ENCODE data around the gene TMEM132D. TPM values are rescaled to one million over a fixed set of nuclear protein-coding genes. Genes with fewer than 3 reads are reported as not detected.

Gene TMEM132D
- total and polyA plus RNA-seq, 4 donors: 0.06 to 0.20 (median 0.13) TPM

- peaks cover 0 to 16% (median 2%) of the 10 kb centered on the region in 5 donors for H3K4me1 ChIP-seq (ENCODE audit: control insufficient read depth in 5 of 5, insufficient read depth in 5 of 5, low read length in 5 of 5)
- WGBS, 2 donors: 39 to 50% methylated on average over 5 of the region's 5 CpGs
- no peaks in the 10 kb centered on the region for H3K27me3 ChIP-seq (ENCODE audit: control insufficient read depth in 3 of 3, insufficient read depth in 3 of 3, low read length in 2 of 3)
- no peak overlapping the region for H3K9ac ChIP-seq (ENCODE audit: insufficient read depth in 1 of 2, low read length in 2 of 2)
- ATAC-seq (ENCODE audit: insufficient read depth, low FRiP score) (no peak), DNase-seq (peak in 2 of 3 donors; percentile 4 to 26)
- H3K36me3 ChIP-seq (ENCODE audit: control insufficient read depth in 4 of 4, insufficient read depth in 4 of 4, low read length in 4 of 4): no peaks in the 10 kb centered on the region
- peaks cover 0 to 3% (median under 1%) of the 10 kb centered on the region in 4 donors for H3K9me3 ChIP-seq (ENCODE audit: control insufficient read depth in 4 of 4, insufficient read depth in 3 of 4, low read length in 3 of 4)
- H3K4me3 ChIP-seq: no peak overlapping the region
- TF ChIP-seq CTCF (IDR thresholded peaks at IDR 0.05; ENCODE audit: control extremely low read depth, extremely low read depth): no peak
- H3K27ac ChIP-seq (ENCODE audit: low read depth in 1 of 2, low read length in 1 of 2): no peak overlapping the region
Observed at GRCh38 chr12:129607756-129608155, 296.1 kb downstream of the TMEM132D start.

GRCh38 chr12:129607301-129607700 lies 296.5 kb downstream of the TMEM132D start:
- Histone ChIP-seq H3K4me1 (ENCODE audit: control insufficient read depth in 5 of 5, insufficient read depth in 5 of 5, low read length in 5 of 5) (peaks cover 0 to 16% (median 2%) of the 10 kb centered on the region in 5 donors), H3K4me3 (no peak overlapping the region), H3K27ac (ENCODE audit: low read depth in 1 of 2, low read length in 1 of 2) (no peak overlapping the region), H3K9me3 (ENCODE audit: control insufficient read depth in 4 of 4, insufficient read depth in 3 of 4, low read length in 3 of 4) (peaks cover 0 to 3% (median 1%) of the 10 kb centered on the region in 4 donors), H3K9ac (ENCODE audit: insufficient read depth in 1 of 2, low read length in 2 of 2) (no peak overlapping the region), H3K36me3 (ENCODE audit: control insufficient read depth in 4 of 4, insufficient read depth in 4 of 4, low read length in 4 of 4) (no peaks in the 10 kb centered on the region), H3K27me3 (ENCODE audit: control insufficient read depth in 3 of 3, insufficient read depth in 3 of 3, low read length in 2 of 3) (no peaks in the 10 kb centered on the region)
- ATAC-seq (ENCODE audit: insufficient read depth, low FRiP score): peak; percentile 47
- no peak for TF ChIP-seq CTCF (IDR thresholded peaks at IDR 0.05; ENCODE audit: control extremely low read depth, extremely low read depth)
- WGBS, 2 donors: 33 to 38% methylated on average over 7 of the region's 7 CpGs
- peak in 1 of 3 donors; percentile 3 for DNase-seq

- Histone ChIP-seq H3K9me3 (ENCODE audit: control insufficient read depth in 4 of 4, insufficient read depth in 3 of 4, low read length in 3 of 4) (peaks cover 0 to 3% (median 1%) of the 10 kb centered on the region in 4 donors), H3K27ac (ENCODE audit: low read depth in 1 of 2, low read length in 1 of 2) (no peak overlapping the region), H3K4me1 (ENCODE audit: control insufficient read depth in 5 of 5, insufficient read depth in 5 of 5, low read length in 5 of 5) (peaks cover 0 to 16% (median 2%) of the 10 kb centered on the region in 5 donors), H3K36me3 (ENCODE audit: control insufficient read depth in 4 of 4, insufficient read depth in 4 of 4, low read length in 4 of 4) (no peaks in the 10 kb centered on the region), H3K27me3 (ENCODE audit: control insufficient read depth in 3 of 3, insufficient read depth in 3 of 3, low read length in 2 of 3) (no peaks in the 10 kb centered on the region), H3K9ac (ENCODE audit: insufficient read depth in 1 of 2, low read length in 2 of 2) (no peak overlapping the region), H3K4me3 (no peak overlapping the region)
- ATAC-seq (ENCODE audit: insufficient read depth, low FRiP score): no peak
- 93% methylated on average over 7 of the region's 7 CpGs for WGBS, 2 donors
- no peak for DNase-seq
- no peak for TF ChIP-seq CTCF (IDR thresholded peaks at IDR 0.05; ENCODE audit: control extremely low read depth, extremely low read depth)
Observed at GRCh38 chr12:129606239-129606638, 297.6 kb downstream of the TMEM132D start.

GRCh38 chr12:129605666-129606065 lies 298.2 kb downstream of the TMEM132D start:
- 60 to 61% methylated on average over 2 of the region's 2 CpGs for WGBS, 2 donors
- TF ChIP-seq CTCF (IDR thresholded peaks at IDR 0.05; ENCODE audit: control extremely low read depth, extremely low read depth): no peak
- DNase-seq: peak in 1 of 3 donors; percentile 5
- Histone ChIP-seq H3K4me3 (no peak overlapping the region), H3K9ac (ENCODE audit: insufficient read depth in 1 of 2, low read length in 2 of 2) (no peak overlapping the region), H3K27me3 (ENCODE audit: control insufficient read depth in 3 of 3, insufficient read depth in 3 of 3, low read length in 2 of 3) (no peaks in the 10 kb centered on the region), H3K9me3 (ENCODE audit: control insufficient read depth in 4 of 4, insufficient read depth in 3 of 4, low read length in 3 of 4) (peaks cover 0 to 3% (median 1%) of the 10 kb centered on the region in 4 donors), H3K36me3 (ENCODE audit: control insufficient read depth in 4 of 4, insufficient read depth in 4 of 4, low read length in 4 of 4) (no peaks in the 10 kb centered on the region), H3K4me1 (ENCODE audit: control insufficient read depth in 5 of 5, insufficient read depth in 5 of 5, low read length in 5 of 5) (peaks cover 0 to 16% (median 2%) of the 10 kb centered on the region in 5 donors), H3K27ac (ENCODE audit: low read depth in 1 of 2, low read length in 1 of 2) (no peak overlapping the region)
- ATAC-seq (ENCODE audit: insufficient read depth, low FRiP score): no peak
